GM18907 (cell line): ENCODE measurements around the gene GRB7.
"Not testable (repeated sequence)": the region's sequence is repeated elsewhere in the genome, so short reads cannot be mapped to it uniquely, and the experiment has no call there.

ENCODE experiments used
- ATAC-seq: cut with Tn5 transposase; IDR thresholded peaks from one replicate; pipeline ENCODE4 v1.9.1; 2021; ENCODE audit warnings: mild to moderate bottlenecking, moderate library complexity; ENCODE audit not compliant: unreplicated experiment

The GRB7 gene

GRCh38 chr17:39730095-39730921 is 7.4 kb upstream of the GRB7 start, which contains the start of gene MIEN1:
MIEN1 (minus strand) TSS chr17:39730532; CDS start chr17:39730495, 37 bp downstream.
- peak; percentile 87 for ATAC-seq

GRCh38 chr17:39732586-39732985 is 5.2 kb upstream of the GRB7 start:
- no peak for ATAC-seq

GRCh38 chr17:39735882-39736281 is 1.9 kb upstream of the GRB7 start:
- ATAC-seq = no peak

GRCh38 chr17:39736319-39737165 is 1.2 kb upstream of the GRB7 start:
- no peak for ATAC-seq

- ATAC-seq = no peak
These were observed 455 bp upstream of the GRB7 start for GRCh38 chr17:39737206-39737759.

- ATAC-seq = no peak
These were observed 797 bp downstream of the GRB7 start for GRCh38 chr17:39738568-39738901.

- no peak for ATAC-seq
These were observed 1.5 kb downstream of the GRB7 start for GRCh38 chr17:39738983-39739884.

- ATAC-seq = no peak
These were observed 2.2 kb downstream of the GRB7 start for GRCh38 chr17:39739885-39740356.

GRCh38 chr17:39740357-39741111 is 2.8 kb downstream of the GRB7 start:
- ATAC-seq = no peak

- ATAC-seq = no peak
These were observed 4.6 kb downstream of the GRB7 start for GRCh38 chr17:39742126-39742855.

GRCh38 chr17:39742856-39743436 is 5.2 kb downstream of the GRB7 start:
- ATAC-seq = no peak

- ATAC-seq = no peak
These were observed 6.5 kb downstream of the GRB7 start for GRCh38 chr17:39744075-39744835.

- ATAC-seq = no peak
These were observed 7.1 kb downstream of the GRB7 start for GRCh38 chr17:39744836-39745215.

- ATAC-seq = no peak
These were observed 7.8 kb downstream of the GRB7 start for GRCh38 chr17:39745335-39746144.

- no peak for ATAC-seq
These were observed 8.4 kb downstream of the GRB7 start for GRCh38 chr17:39746145-39746461.

GRCh38 chr17:39747745-39748144 is 10.0 kb downstream of the GRB7 start:
- ATAC-seq = no peak

GRCh38 chr17:39748444-39749034 is 10.8 kb downstream of the GRB7 start:
- ATAC-seq = not testable (repeated sequence)
